A673 (cell line): Measurements from ENCODE around the gene ZBTB21.

ENCODE experiments used
- CTCF ChIP-seq: fragments of 300-800, 200-600 bp; sonication (generic); conservative IDR thresholded peaks from 2 replicates; pipeline ENCODE4 v1.5.1; 2017; ENCODE audit warnings: low read depth, mild to moderate bottlenecking, antibody characterized with exemption, low read length, moderate library complexity, mixed read lengths
- EZH2 ChIP-seq: fragments of 200-600 bp; sonication (generic); IDR thresholded peaks from 2 replicates; pipeline ENCODE4 v1.6.1; 2017; ENCODE audit warnings: borderline replicate concordance, low read depth, mild to moderate bottlenecking, mixed read lengths, antibody characterized with exemption, low read length; ENCODE audit not compliant: poor library complexity, severe bottlenecking

GRCh38 chr21:42010507-42011495, 641 bp upstream of the ZBTB21 start:
- TF ChIP-seq EZH2 (no peak), CTCF (no peak)
